Gastroesophageal sphincter (tissue), 4 donors: ENCODE results near the gene GALNT10. TPM values are rescaled to one million over a fixed set of nuclear protein-coding genes. Genes with fewer than 3 reads are reported as not detected.

Experiments
- ATAC-seq: fragments of 150-250 bp; one replicate; pipeline ENCODE4 v1.9.1; 2016; ENCODE audit warnings: mild to moderate bottlenecking, moderate library complexity
- H3K27ac ChIP-seq, 4 donors: fragments of 200-600 bp; sonication (generic) in 3 of 4; 1 replicate in 3 of 4; 2 replicates in 1 of 4; pipeline ENCODE4 v1.5.1; 2016 to 2019
- H3K27me3 ChIP-seq: fragments of 200-600 bp; sonication (generic); one replicate; pipeline ENCODE4 v1.5.1; 2019
- H3K36me3 ChIP-seq, 2 donors: fragments of 200-600 bp; sonication (generic); one replicate each; pipeline ENCODE4 v1.5.1; 2019; ENCODE audit warnings: control low read depth in 1 of 2
- H3K4me1 ChIP-seq, 3 donors: fragments of 200-600 bp; sonication (generic); 1 replicate in 2 of 3; 2 replicates in 1 of 3; pipeline ENCODE4 v1.5.1; 2016 to 2019; ENCODE audit warnings: control low read depth in 2 of 3
- H3K4me3 ChIP-seq, 2 donors: fragments of 200-600 bp; sonication (generic); one replicate each; pipeline ENCODE4 v1.5.1; 2019; ENCODE audit warnings: mild to moderate bottlenecking in 1 of 2, moderate library complexity in 1 of 2
- H3K9me3 ChIP-seq, 3 donors: fragments of 200-600 bp; sonication (generic); one replicate each; pipeline ENCODE4 v1.5.1; 2017 to 2019; ENCODE audit warnings: control low read depth in 2 of 3
- EP300 ChIP-seq: sonication (generic); formaldehyde crosslinking; IDR thresholded peaks from one replicate; pipeline ENCODE4 v1.6.1; 2017; ENCODE audit warnings: antibody characterized with exemption, mild to moderate bottlenecking
- POLR2A ChIP-seq, 2 donors: fragments of 450-650 bp; IDR thresholded peaks; one replicate each; pipeline ENCODE4 v1.6.1; 2017; ENCODE audit warnings: antibody characterized with exemption in 2 of 2, mild to moderate bottlenecking in 2 of 2, moderate library complexity in 1 of 2
- POLR2AphosphoS5 ChIP-seq: sonication (generic); formaldehyde crosslinking; IDR thresholded peaks from one replicate; pipeline ENCODE4 v1.6.1; 2017; ENCODE audit warnings: antibody characterized with exemption
- WGBS, 2 donors: methylation state at CpG; one replicate each; pipeline ENCODE4 v1.1.5; 2018; ENCODE audit warnings: low coverage in 1 of 2; 5-methylcytosine and 5-hydroxymethylcytosine counted together
- total RNA-seq, 4 donors: library from RNA; depleted of rRNA; stranded (reverse); fragments of >200 nt; gene quantifications; one replicate each; pipeline ENCODE4 v1.1.0, GENCODE V29; 2016
- TF ChIP-seq, protein P1 (sequence below), 4 experiments: fragments of 200-600 bp in 2 of 4; fragments of 450-650 bp in 2 of 4; sonication (generic) in 1 of 4; IDR thresholded peaks; one replicate each; pipeline ENCODE4 v1.5.1; 2017 to 2019; ENCODE audit warnings: antibody characterized with exemption in 4 of 4, mild to moderate bottlenecking in 2 of 4, moderate library complexity in 2 of 4

GALNT10 gene
- total RNA-seq, 4 donors from 2014 or later: 19.1 to 49.1 (median 34.0) TPM

DNA sequence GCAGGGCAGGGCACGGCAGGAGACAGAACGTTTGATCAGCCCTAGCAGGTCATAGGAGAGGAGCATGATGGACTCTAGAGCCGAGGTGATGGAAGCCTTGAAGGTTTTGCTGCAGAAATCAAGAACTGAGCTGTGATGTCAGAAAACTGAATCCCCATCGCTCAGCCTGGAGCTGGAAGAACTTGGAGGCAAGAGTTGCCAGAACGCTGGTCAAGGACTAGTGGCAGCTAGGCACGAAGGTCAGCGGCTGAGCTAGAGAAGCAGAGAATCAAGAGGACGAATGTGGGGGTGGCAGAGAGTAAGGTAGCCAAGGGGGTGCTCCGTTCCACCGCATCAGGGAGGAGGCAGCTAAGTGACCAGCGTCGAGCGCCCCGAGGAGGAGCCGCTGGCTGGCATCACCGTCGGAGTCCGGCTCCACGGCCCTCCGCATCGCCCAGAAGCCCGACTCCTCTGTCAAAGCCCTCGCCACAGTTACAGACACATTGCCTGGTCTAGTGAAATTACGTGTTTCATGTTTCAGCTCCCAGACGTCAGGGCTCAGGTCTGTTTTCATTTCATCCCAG, 1.2 kb upstream of the GALNT10 start:
- ATAC-seq: no peak
- no peaks in the 10 kb centered on the region for H3K27me3 ChIP-seq
- no peaks in the 10 kb centered on the region for H3K9me3 ChIP-seq
- H3K4me1 ChIP-seq: peaks cover 0 to 48% (median 19%) of the 10 kb centered on the region in 3 donors
- no peaks in the 10 kb centered on the region for H3K36me3 ChIP-seq
- H3K4me3 ChIP-seq: peak overlapping the region; percentile 76 to 93
- peak overlapping the region in 3 of 4 donors; percentile 84 to 92 (median 85) for H3K27ac ChIP-seq
- TF ChIP-seq POLR2AphosphoS5 (no peak), EP300 (no peak), POLR2A (IDR thresholded peaks at IDR 0.05) (no peak)
- TF ChIP-seq, protein P1, sequence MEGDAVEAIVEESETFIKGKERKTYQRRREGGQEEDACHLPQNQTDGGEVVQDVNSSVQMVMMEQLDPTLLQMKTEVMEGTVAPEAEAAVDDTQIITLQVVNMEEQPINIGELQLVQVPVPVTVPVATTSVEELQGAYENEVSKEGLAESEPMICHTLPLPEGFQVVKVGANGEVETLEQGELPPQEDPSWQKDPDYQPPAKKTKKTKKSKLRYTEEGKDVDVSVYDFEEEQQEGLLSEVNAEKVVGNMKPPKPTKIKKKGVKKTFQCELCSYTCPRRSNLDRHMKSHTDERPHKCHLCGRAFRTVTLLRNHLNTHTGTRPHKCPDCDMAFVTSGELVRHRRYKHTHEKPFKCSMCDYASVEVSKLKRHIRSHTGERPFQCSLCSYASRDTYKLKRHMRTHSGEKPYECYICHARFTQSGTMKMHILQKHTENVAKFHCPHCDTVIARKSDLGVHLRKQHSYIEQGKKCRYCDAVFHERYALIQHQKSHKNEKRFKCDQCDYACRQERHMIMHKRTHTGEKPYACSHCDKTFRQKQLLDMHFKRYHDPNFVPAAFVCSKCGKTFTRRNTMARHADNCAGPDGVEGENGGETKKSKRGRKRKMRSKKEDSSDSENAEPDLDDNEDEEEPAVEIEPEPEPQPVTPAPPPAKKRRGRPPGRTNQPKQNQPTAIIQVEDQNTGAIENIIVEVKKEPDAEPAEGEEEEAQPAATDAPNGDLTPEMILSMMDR (IDR thresholded peaks at IDR 0.05): no peak
- 16 to 32% methylated on average over 6 to 23 of the region's 25 CpGs for WGBS, 2 donors

DNA sequence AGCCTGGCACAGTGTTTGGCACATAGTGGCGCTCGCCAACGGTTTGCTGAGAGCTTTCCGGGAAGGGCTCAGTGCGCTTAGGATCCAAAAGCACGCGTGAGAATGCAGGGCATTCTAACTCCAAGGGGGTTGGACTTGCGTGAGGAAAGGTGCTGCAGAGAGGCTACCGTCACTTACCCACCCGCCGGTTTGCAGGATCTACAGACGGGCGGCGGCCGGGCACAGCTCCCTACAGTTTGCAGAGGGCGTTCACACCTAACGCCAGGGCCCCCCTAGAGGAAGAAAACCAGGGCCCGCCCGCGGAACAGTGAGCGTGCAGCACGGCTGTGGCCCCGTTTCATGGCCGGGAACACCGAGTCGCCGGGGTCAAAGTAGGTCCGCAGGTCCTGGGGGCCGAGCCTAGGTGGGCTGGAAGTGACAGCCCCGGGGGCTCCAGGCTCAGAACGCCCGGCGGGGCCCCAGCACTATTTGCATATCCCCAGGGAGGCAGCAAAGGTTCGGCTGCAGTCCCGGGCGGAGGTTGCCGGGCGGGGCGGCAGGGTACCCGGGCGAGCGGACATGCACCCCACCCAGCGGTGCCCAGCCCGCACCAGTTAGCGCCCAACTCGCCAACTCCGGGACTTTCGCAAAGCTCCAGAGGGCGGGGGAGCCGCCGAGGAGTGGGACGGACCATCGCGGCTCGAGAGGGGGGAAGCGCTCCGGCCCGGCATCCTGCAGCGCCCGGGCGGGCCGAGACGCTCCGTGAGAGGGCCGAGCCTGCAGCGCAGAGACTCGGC, 526 bp upstream of the GALNT10 start:
- no peaks in the 10 kb centered on the region for H3K9me3 ChIP-seq
- WGBS, 2 donors: no CpG with 5 or more reads among the region's 67 CpGs
- H3K36me3 ChIP-seq: no peaks in the 10 kb centered on the region
- peak overlapping the region; percentile 76 to 93 for H3K4me3 ChIP-seq
- TF ChIP-seq, protein P1 (IDR thresholded peaks at IDR 0.05): peak in 2 of 4 experiments; percentile 48 to 65
- TF ChIP-seq EP300 (no peak), POLR2AphosphoS5 (peak; percentile 55), POLR2A (IDR thresholded peaks at IDR 0.05) (peak in 1 of 2 donors; percentile 7)
- H3K4me1 ChIP-seq: peaks cover 0 to 52% (median 24%) of the 10 kb centered on the region in 3 donors
- H3K27ac ChIP-seq: peak overlapping the region; percentile 3 to 92 (median 84)
- peak; percentile 93 for ATAC-seq
- no peaks in the 10 kb centered on the region for H3K27me3 ChIP-seq

- WGBS, 2 donors: 7 to 10% methylated on average over 2 to 8 of the region's 10 CpGs
- TF ChIP-seq, protein P1 (IDR thresholded peaks at IDR 0.05): no peak
- no peak for TF ChIP-seq POLR2A (IDR thresholded peaks at IDR 0.05)
- TF ChIP-seq POLR2AphosphoS5: peak; percentile 21
- TF ChIP-seq EP300: no peak
- Histone ChIP-seq H3K4me1 (peaks cover 0 to 56% (median 24%) of the 10 kb centered on the region in 3 donors), H3K4me3 (peak overlapping the region; percentile 93 to 97), H3K27me3 (no peaks in the 10 kb centered on the region), H3K36me3 (no peaks in the 10 kb centered on the region), H3K27ac (peak overlapping the region in 2 of 4 donors; percentile 1 to 85), H3K9me3 (no peaks in the 10 kb centered on the region)
- no peak for ATAC-seq
These were observed 1.1 kb downstream of the GALNT10 start for GRCh38 chr5:154191467-154192261.

DNA sequence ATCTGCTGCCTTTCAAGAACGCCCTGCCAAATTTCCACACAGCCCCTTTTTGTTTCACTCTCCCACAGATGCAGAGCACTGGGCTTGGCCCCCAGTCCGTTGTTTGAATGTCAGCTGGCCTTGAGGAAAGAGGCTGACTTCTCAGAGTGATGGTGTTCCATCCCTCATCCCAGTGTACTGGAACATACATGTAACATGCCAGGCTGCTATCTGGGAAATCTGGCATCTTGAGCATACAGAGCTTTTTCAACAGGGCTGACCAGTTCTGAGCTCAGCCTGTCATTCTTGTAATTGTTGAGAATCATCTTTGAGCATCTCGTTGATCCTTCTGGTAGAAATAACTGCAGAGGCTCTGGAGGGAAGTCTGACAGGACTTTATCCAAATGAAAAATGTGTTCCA, 2.8 kb downstream of the GALNT10 start:
- TF ChIP-seq, protein P1 (IDR thresholded peaks at IDR 0.05): no peak
- TF ChIP-seq POLR2A (IDR thresholded peaks at IDR 0.05) (no peak), EP300 (no peak), POLR2AphosphoS5 (no peak)
- no peaks in the 10 kb centered on the region for H3K27me3 ChIP-seq
- no peaks in the 10 kb centered on the region for H3K9me3 ChIP-seq
- WGBS, 2 donors: 46 to 54% methylated on average over 2 to 3 of the region's 3 CpGs
- no peak for ATAC-seq
- H3K36me3 ChIP-seq: peaks cover 0 to 7% of the 10 kb centered on the region in 2 donors
- H3K4me1 ChIP-seq: peaks cover 0 to 72% (median 30%) of the 10 kb centered on the region in 3 donors
- H3K27ac ChIP-seq: peak overlapping the region in 3 of 4 donors; percentile 7 to 38 (median 37)
- no peak overlapping the region for H3K4me3 ChIP-seq
